ENCODE data around the gene ARHGAP23. TPM values are rescaled to one million over a fixed set of nuclear protein-coding genes. Genes with fewer than 3 reads are reported as not detected.

The ARHGAP23 gene
- total RNA-seq, 2 donors from 2014 or later, result 87.1 to 89.2 TPM

GRCh38 chr17:38532451-38532850 is 104.2 kb downstream of the ARHGAP23 start:
- TF ChIP-seq, protein P1, sequence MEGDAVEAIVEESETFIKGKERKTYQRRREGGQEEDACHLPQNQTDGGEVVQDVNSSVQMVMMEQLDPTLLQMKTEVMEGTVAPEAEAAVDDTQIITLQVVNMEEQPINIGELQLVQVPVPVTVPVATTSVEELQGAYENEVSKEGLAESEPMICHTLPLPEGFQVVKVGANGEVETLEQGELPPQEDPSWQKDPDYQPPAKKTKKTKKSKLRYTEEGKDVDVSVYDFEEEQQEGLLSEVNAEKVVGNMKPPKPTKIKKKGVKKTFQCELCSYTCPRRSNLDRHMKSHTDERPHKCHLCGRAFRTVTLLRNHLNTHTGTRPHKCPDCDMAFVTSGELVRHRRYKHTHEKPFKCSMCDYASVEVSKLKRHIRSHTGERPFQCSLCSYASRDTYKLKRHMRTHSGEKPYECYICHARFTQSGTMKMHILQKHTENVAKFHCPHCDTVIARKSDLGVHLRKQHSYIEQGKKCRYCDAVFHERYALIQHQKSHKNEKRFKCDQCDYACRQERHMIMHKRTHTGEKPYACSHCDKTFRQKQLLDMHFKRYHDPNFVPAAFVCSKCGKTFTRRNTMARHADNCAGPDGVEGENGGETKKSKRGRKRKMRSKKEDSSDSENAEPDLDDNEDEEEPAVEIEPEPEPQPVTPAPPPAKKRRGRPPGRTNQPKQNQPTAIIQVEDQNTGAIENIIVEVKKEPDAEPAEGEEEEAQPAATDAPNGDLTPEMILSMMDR (IDR thresholded peaks at IDR 0.05), result no peak
- H3K9me3 ChIP-seq, result no peaks in the 10 kb centered on the region

GRCh38 chr17:38533241-38533640 is 105.0 kb downstream of the ARHGAP23 start:
- Histone ChIP-seq H3K4me3 (no peak overlapping the region), H3K9me3 (no peaks in the 10 kb centered on the region), H3K4me1 (ENCODE audit: control insufficient read depth in 1 of 2, low read depth in 2 of 2) (no peaks in the 10 kb centered on the region), H3K27me3 (replicated peaks; ENCODE audit: insufficient read depth) (no peaks in the 10 kb centered on the region), H3K27ac (no peak overlapping the region), H3K36me3 (no peaks in the 10 kb centered on the region)
- TF ChIP-seq, protein P1 (IDR thresholded peaks at IDR 0.05), result no peak
- DNase-seq (ENCODE audit: low spot score) (no peak), ATAC-seq (ENCODE audit: insufficient number of reproducible peaks, low FRiP score, low read depth) (no peak)

More at GRCh38 chr17:38532451-38532850, 104.2 kb downstream of the ARHGAP23 start:
- Histone ChIP-seq H3K4me1 (ENCODE audit: control insufficient read depth in 1 of 2, low read depth in 2 of 2) (no peaks in the 10 kb centered on the region), H3K36me3 (no peaks in the 10 kb centered on the region), H3K27ac (no peak overlapping the region), H3K27me3 (replicated peaks; ENCODE audit: insufficient read depth) (no peaks in the 10 kb centered on the region), H3K4me3 (no peak overlapping the region)
- no peak for DNase-seq (ENCODE audit: low spot score)
- ATAC-seq (ENCODE audit: insufficient number of reproducible peaks, low FRiP score, low read depth), result no peak

DNA sequence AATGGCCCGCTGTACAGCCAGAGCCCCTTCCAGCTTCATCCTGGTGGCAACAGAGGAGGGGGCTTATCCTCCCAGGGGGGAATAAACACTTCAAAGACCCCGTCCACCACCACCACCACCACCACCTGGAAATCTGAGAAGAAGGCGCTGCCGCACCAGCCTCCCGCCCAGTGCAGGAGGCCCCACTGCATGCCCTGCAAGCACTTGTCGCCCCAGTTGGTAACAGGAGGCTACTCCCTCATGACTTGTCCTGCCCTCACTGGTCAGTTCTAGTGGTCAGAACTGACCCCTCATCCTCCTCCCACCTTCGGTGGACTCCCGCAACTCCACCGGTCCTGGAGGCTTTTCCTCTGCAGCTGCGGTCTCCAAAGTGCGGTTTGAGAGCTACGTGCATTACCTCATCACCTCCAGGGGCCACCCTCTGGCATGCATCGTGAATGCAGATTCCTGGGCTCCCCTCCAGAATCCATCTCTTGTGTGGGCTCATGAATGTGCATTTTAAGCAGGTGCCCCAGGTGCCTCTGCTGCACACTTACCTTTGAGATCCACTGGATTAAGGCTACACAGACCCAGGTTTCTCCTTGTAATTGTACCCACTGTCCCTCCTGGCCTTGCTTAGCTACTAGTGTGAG is 105.7 kb downstream of the ARHGAP23 start:
- no peaks in the 10 kb centered on the region for H3K36me3 ChIP-seq
- no peaks in the 10 kb centered on the region for H3K4me1 ChIP-seq (ENCODE audit: control insufficient read depth in 1 of 2, low read depth in 2 of 2)
- no peak overlapping the region for H3K4me3 ChIP-seq
- no peaks in the 10 kb centered on the region for H3K27me3 ChIP-seq (replicated peaks; ENCODE audit: insufficient read depth)
- no peak overlapping the region for H3K27ac ChIP-seq
- no peak for ATAC-seq (ENCODE audit: insufficient number of reproducible peaks, low FRiP score, low read depth)
- DNase-seq (ENCODE audit: low spot score), result no peak
- no peaks in the 10 kb centered on the region for H3K9me3 ChIP-seq
- TF ChIP-seq, protein P1 (IDR thresholded peaks at IDR 0.05), result no peak

GRCh38 chr17:38534498-38534885 is 106.2 kb downstream of the ARHGAP23 start:
- Histone ChIP-seq H3K4me1 (ENCODE audit: control insufficient read depth in 1 of 2, low read depth in 2 of 2) (no peaks in the 10 kb centered on the region), H3K4me3 (no peak overlapping the region), H3K9me3 (no peaks in the 10 kb centered on the region), H3K27me3 (replicated peaks; ENCODE audit: insufficient read depth) (no peaks in the 10 kb centered on the region), H3K27ac (no peak overlapping the region), H3K36me3 (no peaks in the 10 kb centered on the region)
- DNase-seq (ENCODE audit: low spot score) (no peak), ATAC-seq (ENCODE audit: insufficient number of reproducible peaks, low FRiP score, low read depth) (no peak)
- TF ChIP-seq, protein P1 (IDR thresholded peaks at IDR 0.05), result no peak

GRCh38 chr17:38535886-38536285 is 107.6 kb downstream of the ARHGAP23 start:
- ATAC-seq (ENCODE audit: insufficient number of reproducible peaks, low FRiP score, low read depth) (no peak), DNase-seq (ENCODE audit: low spot score) (no peak)
- Histone ChIP-seq H3K27me3 (replicated peaks; ENCODE audit: insufficient read depth) (no peaks in the 10 kb centered on the region), H3K4me1 (ENCODE audit: control insufficient read depth in 1 of 2, low read depth in 2 of 2) (no peaks in the 10 kb centered on the region), H3K27ac (no peak overlapping the region), H3K9me3 (no peaks in the 10 kb centered on the region), H3K36me3 (no peaks in the 10 kb centered on the region), H3K4me3 (no peak overlapping the region)
- TF ChIP-seq, protein P1 (IDR thresholded peaks at IDR 0.05), result no peak
